CD14-positive monocyte (primary cell): ENCODE measurements around the gene PLCB1. TPM values are rescaled to one million over a fixed set of nuclear protein-coding genes. Genes with fewer than 3 reads are reported as not detected.

Experiments
- DNase-seq, 3 donors: peaks; one replicate each; pipeline ENCODE4 v3.0.0-alpha.2; 2011 to 2022
- H2AFZ ChIP-seq: 2 replicates; pipeline ENCODE4 v1.6.0; 2012; ENCODE audit warnings: mild to moderate bottlenecking, low read depth, low read length, inconsistent platforms; ENCODE audit not compliant: insufficient read depth, poor library complexity, severe bottlenecking
- H3K27ac ChIP-seq, 2 donors: 1 replicate in 1 of 2; 2 replicates in 1 of 2; pipeline ENCODE4 v1.5.1; 2012 to 2013; ENCODE audit warnings: low read length in 2 of 2, control low read depth in 1 of 2, inconsistent platforms in 1 of 2, low read depth in 1 of 2, mild to moderate bottlenecking in 1 of 2
- H3K27me3 ChIP-seq, 2 donors: one replicate each; pipeline versions ENCODE4 v1.6.0 to v1.6.1; 2011 to 2013; ENCODE audit warnings: low read length in 2 of 2; ENCODE audit not compliant: control insufficient read depth in 2 of 2, insufficient read depth in 2 of 2
- H3K36me3 ChIP-seq, 2 donors: replicated peaks in 1 of 2; 1 replicate in 1 of 2; 2 replicates in 1 of 2; pipeline versions ENCODE4 v1.5.1 to v1.6.1; 2012 to 2013; ENCODE audit warnings: low read length in 2 of 2, control low read depth in 1 of 2, inconsistent platforms in 1 of 2, mild to moderate bottlenecking in 1 of 2; ENCODE audit not compliant: insufficient read depth in 2 of 2, control insufficient read depth in 1 of 2
- H3K4me1 ChIP-seq, 2 donors: 1 replicate in 1 of 2; 2 replicates in 1 of 2; pipeline versions ENCODE4 v1.5.1 to v1.6.1; 2012 to 2013; ENCODE audit warnings: low read length in 2 of 2, control low read depth in 1 of 2, inconsistent platforms in 1 of 2, mild to moderate bottlenecking in 1 of 2, moderate library complexity in 1 of 2; ENCODE audit not compliant: insufficient read depth in 2 of 2, control insufficient read depth in 1 of 2
- H3K4me2 ChIP-seq: replicated peaks from 2 replicates; pipeline ENCODE3; 2012; ENCODE audit warnings: low read length, moderate library complexity, mild to moderate bottlenecking; ENCODE audit not compliant: poor library complexity, severe bottlenecking; ENCODE audit errors: extremely low read depth
- H3K4me3 ChIP-seq, 3 experiments: fragments of 200-600 bp in 1 of 3; sonication (generic) in 1 of 3; replicated peaks in 1 of 3; 1 replicate in 2 of 3; 2 replicates in 1 of 3; pipeline ENCODE4 v1.5.1; 2011 to 2013; ENCODE audit warnings: low read length in 3 of 3, mild to moderate bottlenecking in 3 of 3, control low read depth in 2 of 3, low read depth in 2 of 3, inconsistent platforms in 1 of 3, moderate library complexity in 1 of 3
- H3K79me2 ChIP-seq: 2 replicates; pipeline ENCODE4 v1.6.0; 2012; ENCODE audit warnings: mild to moderate bottlenecking, control low read depth, inconsistent platforms, low read length, moderate library complexity; ENCODE audit not compliant: insufficient read depth
- H3K9ac ChIP-seq: 2 replicates; pipeline ENCODE4 v1.6.0; 2017; ENCODE audit warnings: low read length, mild to moderate bottlenecking; ENCODE audit not compliant: insufficient read depth, poor library complexity, severe bottlenecking
- H3K9me3 ChIP-seq, 2 donors: replicated peaks in 1 of 2; 1 replicate in 1 of 2; 2 replicates in 1 of 2; pipeline versions ENCODE4 v1.5.1 to v1.6.1; 2012 to 2013; ENCODE audit warnings: low read length in 2 of 2, control low read depth in 1 of 2; ENCODE audit not compliant: control insufficient read depth in 1 of 2, insufficient read depth in 1 of 2
- H4K20me1 ChIP-seq: 2 replicates; pipeline ENCODE4 v1.6.0; 2012; ENCODE audit warnings: mild to moderate bottlenecking, low read length, control low read depth, moderate library complexity; ENCODE audit not compliant: insufficient read depth
- H3K27ac Mint-ChIP-seq, 7 donors: one replicate each; pipeline ENCODE4 v1.8.0; 2020; ENCODE audit warnings: mild to moderate bottlenecking in 7 of 7, mixed read lengths in 7 of 7, moderate library complexity in 6 of 7, inconsistent platforms in 2 of 7
- H3K27me3 Mint-ChIP-seq, 3 donors: one replicate each; pipeline ENCODE4 v1.8.0; 2021 to 2022; ENCODE audit warnings: low read depth in 3 of 3, mild to moderate bottlenecking in 3 of 3, mixed read lengths in 3 of 3, moderate library complexity in 3 of 3, inconsistent platforms in 1 of 3
- H3K36me3 Mint-ChIP-seq, 2 donors: one replicate each; pipeline ENCODE4 v1.8.0; 2020; ENCODE audit warnings: mixed read lengths in 2 of 2, inconsistent platforms in 1 of 2, mild to moderate bottlenecking in 1 of 2
- H3K4me1 Mint-ChIP-seq: one replicate; pipeline ENCODE4 v1.8.0; 2020; ENCODE audit warnings: mild to moderate bottlenecking, mixed read lengths
- H3K4me3 Mint-ChIP-seq, 2 donors: one replicate each; pipeline ENCODE4 v1.8.0; 2020; ENCODE audit warnings: mild to moderate bottlenecking in 2 of 2, mixed read lengths in 2 of 2, moderate library complexity in 1 of 2
- H3K9me3 Mint-ChIP-seq, 7 donors: one replicate each; pipeline ENCODE4 v1.8.0; 2020 to 2022; ENCODE audit warnings: mixed read lengths in 7 of 7, mild to moderate bottlenecking in 6 of 7, moderate library complexity in 6 of 7, inconsistent platforms in 2 of 7
- CTCF ChIP-seq: fragments of 200-600 bp; IDR thresholded peaks from one replicate; pipeline ENCODE4 v1.8.0; 2022; ENCODE audit warnings: antibody characterized with exemption, mild to moderate bottlenecking
- WGBS: methylation state at CpG from one replicate; pipeline ENCODE4 v1.1.5; 2013; ENCODE audit warnings: missing lambda C conversion rate; ENCODE audit not compliant: insufficient coverage; 5-methylcytosine and 5-hydroxymethylcytosine counted together
- intact Hi-C, 2 donors: fragments of 100-400 bp; cut with micrococcal nuclease; formaldehyde crosslinking; loops; one replicate each; pipeline versions ENCODE4 v1.15.0 to v1.15.1; 2023
- polyA plus RNA-seq, 3 donors: library from polyadenylated mRNA; depleted of rRNA in 1 of 3; unstranded in 2 of 3; stranded (reverse) in 1 of 3; fragments of 300-500 nt in 2 of 3; fragments of >200 nt in 1 of 3; fragmentation: Illumina TruSeq in 2 of 3; gene quantifications; 1 replicate in 2 of 3; 2 replicates in 1 of 3; pipeline ENCODE4 v1.2.3, GENCODE V29; 2012 to 2021

Gene PLCB1
- polyA plus RNA-seq, 3 donors: 8.6 to 16.4 (median 13.2) TPM

DNA sequence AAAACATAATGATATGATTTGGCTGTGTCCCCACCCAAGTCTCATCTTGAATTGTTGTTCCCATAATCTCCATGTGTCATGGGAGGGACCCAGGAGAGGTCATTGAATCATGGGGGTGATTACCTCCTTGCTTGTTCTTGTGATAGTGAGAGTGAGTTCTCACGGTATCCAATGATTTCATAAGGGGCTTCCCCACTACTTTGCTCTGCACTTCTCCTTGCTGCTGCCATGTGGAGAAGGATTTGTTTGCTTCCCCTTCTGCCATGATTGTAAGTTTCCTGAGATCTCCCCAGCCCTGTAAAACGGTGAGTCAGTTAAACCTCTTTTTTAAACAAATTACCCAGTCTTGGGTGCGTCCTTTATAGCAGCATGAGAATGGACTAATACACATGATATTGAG is 780.0 kb downstream of the PLCB1 start:
- no peak overlapping the region for H3K27ac Mint-ChIP-seq
- Histone ChIP-seq H3K4me1 (no peaks in the 10 kb centered on the region), H3K36me3 (no peaks in the 10 kb centered on the region), H3K4me3 (no peak overlapping the region), H3K27me3 (no peaks in the 10 kb centered on the region), H3K27ac (no peak overlapping the region), H3K9me3 (no peaks in the 10 kb centered on the region), H3K79me2 (no peaks in the 10 kb centered on the region), H3K4me2 (no peak overlapping the region), H3K9ac (no peak overlapping the region), H4K20me1 (no peaks in the 10 kb centered on the region), H2AFZ (no peak overlapping the region)
- H3K27me3 Mint-ChIP-seq: peaks cover 0 to 1% (median 0%) of the 10 kb centered on the region in 3 donors
- peaks cover 0 to 12% (median 2%) of the 10 kb centered on the region in 7 donors for H3K9me3 Mint-ChIP-seq
- no peak for TF ChIP-seq CTCF
- intact Hi-C loops: no loop called here
- no CpG with 5 or more reads among the region's 3 CpGs for WGBS
- peak in 1 of 3 donors; percentile 11 for DNase-seq
- no peaks in the 10 kb centered on the region for H3K36me3 Mint-ChIP-seq
- no peaks in the 10 kb centered on the region for H3K4me1 Mint-ChIP-seq
- H3K4me3 Mint-ChIP-seq: no peak overlapping the region

DNA sequence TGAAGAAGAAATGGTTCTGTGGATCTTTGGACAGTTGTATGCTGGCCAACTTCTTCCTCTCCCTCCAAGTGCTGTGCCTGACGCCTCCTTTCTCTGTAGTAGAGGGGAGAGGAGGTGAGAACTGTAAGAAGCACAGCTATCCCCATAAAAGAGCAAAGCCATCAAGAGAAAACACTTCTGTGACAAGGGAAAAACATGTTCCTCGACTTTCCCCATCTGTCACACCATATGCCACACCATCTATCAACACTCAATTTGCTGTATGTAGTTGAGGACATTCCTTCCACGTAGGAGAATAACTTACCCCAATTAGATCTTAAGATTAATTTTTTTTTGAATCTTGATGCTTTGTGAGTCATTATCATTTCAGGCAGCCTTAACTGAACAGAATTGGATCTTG is 780.7 kb downstream of the PLCB1 start:
- no peak overlapping the region for H3K27ac ChIP-seq
- Mint-ChIP-seq H3K9me3 (peaks cover 0 to 12% (median 2%) of the 10 kb centered on the region in 7 donors), H3K4me3 (no peak overlapping the region), H3K27me3 (peaks cover 0 to 1% (median 0%) of the 10 kb centered on the region in 3 donors), H3K27ac (no peak overlapping the region), H3K36me3 (no peaks in the 10 kb centered on the region), H3K4me1 (no peaks in the 10 kb centered on the region)
- H4K20me1 ChIP-seq: no peaks in the 10 kb centered on the region
- no peaks in the 10 kb centered on the region for H3K9me3 ChIP-seq
- H3K4me1 ChIP-seq: no peaks in the 10 kb centered on the region
- TF ChIP-seq CTCF: no peak
- H3K9ac ChIP-seq: no peak overlapping the region
- H3K27me3 ChIP-seq: no peaks in the 10 kb centered on the region
- no CpG with 5 or more reads among the region's 3 CpGs for WGBS
- no peaks in the 10 kb centered on the region for H3K36me3 ChIP-seq
- H2AFZ ChIP-seq: no peak overlapping the region
- H3K4me2 ChIP-seq: no peak overlapping the region
- DNase-seq: no peak
- H3K4me3 ChIP-seq: no peak overlapping the region
- intact Hi-C loops: no loop called here
- no peaks in the 10 kb centered on the region for H3K79me2 ChIP-seq
